ENCODE data around the gene ARHGAP31. TPM values are rescaled to one million over a fixed set of nuclear protein-coding genes. Genes with fewer than 3 reads are reported as not detected.
"Not testable (repeated sequence)": the region's sequence is repeated elsewhere in the genome, so short reads cannot be mapped to it uniquely, and the experiment has no call there.

Gene ARHGAP31
- total and polyA plus RNA-seq, 8 donors = 1.2 to 275 (median 4.3) TPM

DNA sequence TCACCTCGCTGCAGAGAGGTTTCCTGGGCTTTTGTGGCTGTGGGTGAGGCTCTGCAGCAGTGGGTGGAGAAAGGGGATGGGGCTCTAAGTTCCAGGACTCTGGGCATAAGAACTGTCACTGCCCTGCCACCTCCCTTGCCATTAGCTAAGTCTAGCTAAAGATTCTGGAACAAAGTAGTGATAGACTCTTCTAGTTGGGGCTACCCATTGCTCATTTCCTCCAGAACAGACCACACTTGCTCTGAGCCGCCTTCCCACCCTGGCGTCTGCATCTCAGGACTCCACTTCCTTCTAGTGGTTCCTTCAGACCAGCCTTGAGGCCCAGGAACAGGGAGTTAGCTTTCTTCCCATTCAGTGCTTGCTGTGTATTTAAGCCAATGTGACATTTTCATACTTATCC lies 7.5 kb downstream of the ARHGAP31 start:
- H3K27ac ChIP-seq = peak overlapping the region in 3 of 5 donors; percentile 36 to 52 (median 50)

DNA sequence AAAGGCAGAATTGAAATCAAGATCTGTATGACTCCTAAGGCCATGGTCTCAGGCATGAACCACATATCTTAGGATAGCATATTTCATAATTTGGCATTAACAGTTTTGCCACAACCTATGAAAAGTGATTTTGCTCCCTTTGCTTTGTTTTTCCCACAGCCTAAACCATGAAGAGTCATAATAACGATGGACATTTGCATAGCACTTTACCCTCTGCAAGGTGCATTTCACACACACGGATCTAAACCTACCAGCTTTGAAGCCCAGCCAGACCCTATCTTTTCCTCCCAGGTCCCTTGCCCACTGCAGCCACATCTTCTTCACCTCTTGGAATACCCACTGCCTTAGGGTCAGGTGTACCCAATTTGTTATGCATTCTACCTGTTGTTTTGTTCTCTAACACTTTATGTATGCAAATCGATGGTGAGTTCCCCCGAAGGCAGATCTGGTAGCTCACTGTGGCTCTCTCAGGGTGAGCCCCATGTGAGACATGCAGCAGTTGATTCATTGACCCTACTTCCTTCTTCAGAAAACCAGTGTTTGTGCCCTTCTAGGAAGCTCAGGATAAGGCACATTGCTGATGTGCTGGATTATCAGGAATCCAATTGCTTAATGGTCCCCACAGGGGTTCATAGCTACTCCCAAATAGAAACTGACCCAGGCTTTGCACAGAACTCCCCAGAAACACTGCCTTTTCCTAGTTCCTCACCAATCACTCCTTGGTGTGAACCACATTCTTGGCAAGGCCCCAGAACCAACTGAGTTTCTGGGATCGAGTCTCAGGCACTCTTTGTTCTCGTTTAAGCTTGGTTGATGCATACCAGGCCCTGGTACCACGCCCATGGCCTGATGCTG lies 8.7 kb downstream of the ARHGAP31 start:
- WGBS, 5 donors = 65 to 78% (median 69%) methylated on average over 6 to 7 of the region's 7 CpGs
- TF ChIP-seq EP300 (IDR thresholded peaks at IDR 0.05) = no peak
- TF ChIP-seq POLR2AphosphoS5 (IDR thresholded peaks at IDR 0.05) = no peak
- TF ChIP-seq POLR2A (IDR thresholded peaks at IDR 0.05) = no peak
- TF ChIP-seq, protein P1, sequence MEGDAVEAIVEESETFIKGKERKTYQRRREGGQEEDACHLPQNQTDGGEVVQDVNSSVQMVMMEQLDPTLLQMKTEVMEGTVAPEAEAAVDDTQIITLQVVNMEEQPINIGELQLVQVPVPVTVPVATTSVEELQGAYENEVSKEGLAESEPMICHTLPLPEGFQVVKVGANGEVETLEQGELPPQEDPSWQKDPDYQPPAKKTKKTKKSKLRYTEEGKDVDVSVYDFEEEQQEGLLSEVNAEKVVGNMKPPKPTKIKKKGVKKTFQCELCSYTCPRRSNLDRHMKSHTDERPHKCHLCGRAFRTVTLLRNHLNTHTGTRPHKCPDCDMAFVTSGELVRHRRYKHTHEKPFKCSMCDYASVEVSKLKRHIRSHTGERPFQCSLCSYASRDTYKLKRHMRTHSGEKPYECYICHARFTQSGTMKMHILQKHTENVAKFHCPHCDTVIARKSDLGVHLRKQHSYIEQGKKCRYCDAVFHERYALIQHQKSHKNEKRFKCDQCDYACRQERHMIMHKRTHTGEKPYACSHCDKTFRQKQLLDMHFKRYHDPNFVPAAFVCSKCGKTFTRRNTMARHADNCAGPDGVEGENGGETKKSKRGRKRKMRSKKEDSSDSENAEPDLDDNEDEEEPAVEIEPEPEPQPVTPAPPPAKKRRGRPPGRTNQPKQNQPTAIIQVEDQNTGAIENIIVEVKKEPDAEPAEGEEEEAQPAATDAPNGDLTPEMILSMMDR (IDR thresholded peaks at IDR 0.05) = no peak
- no peak for DNase-seq
- intact Hi-C loops (cut with DNase I; ENCODE audit: low total_unique reads) = no loop called here
- Histone ChIP-seq H3K27ac (no peak overlapping the region), H3K4me1 (peaks cover 0 to 27% (median 3%) of the 10 kb centered on the region in 4 donors), H3K9me3 (no peaks in the 10 kb centered on the region), H3K27me3 (no peaks in the 10 kb centered on the region), H3K36me3 (no peaks in the 10 kb centered on the region), H3K4me3 (no peak overlapping the region)

More for the DNA sequence above, 7.5 kb downstream of the ARHGAP31 start:
- Histone ChIP-seq H3K4me3 (no peak overlapping the region), H3K4me1 (peaks cover 0 to 38% (median 10%) of the 10 kb centered on the region in 4 donors), H3K9me3 (no peaks in the 10 kb centered on the region), H3K27me3 (no peaks in the 10 kb centered on the region), H3K36me3 (no peaks in the 10 kb centered on the region)
- DNase-seq = no peak
- intact Hi-C loops (cut with DNase I; ENCODE audit: low total_unique reads) = no loop called here
- WGBS, 5 donors = 66 to 82% (median 78%) methylated on average over 3 of the region's 3 CpGs
- TF ChIP-seq, protein P1 (IDR thresholded peaks at IDR 0.05) = no peak
- TF ChIP-seq EP300 (IDR thresholded peaks at IDR 0.05) (no peak), POLR2A (IDR thresholded peaks at IDR 0.05) (no peak), POLR2AphosphoS5 (IDR thresholded peaks at IDR 0.05) (no peak)

DNA sequence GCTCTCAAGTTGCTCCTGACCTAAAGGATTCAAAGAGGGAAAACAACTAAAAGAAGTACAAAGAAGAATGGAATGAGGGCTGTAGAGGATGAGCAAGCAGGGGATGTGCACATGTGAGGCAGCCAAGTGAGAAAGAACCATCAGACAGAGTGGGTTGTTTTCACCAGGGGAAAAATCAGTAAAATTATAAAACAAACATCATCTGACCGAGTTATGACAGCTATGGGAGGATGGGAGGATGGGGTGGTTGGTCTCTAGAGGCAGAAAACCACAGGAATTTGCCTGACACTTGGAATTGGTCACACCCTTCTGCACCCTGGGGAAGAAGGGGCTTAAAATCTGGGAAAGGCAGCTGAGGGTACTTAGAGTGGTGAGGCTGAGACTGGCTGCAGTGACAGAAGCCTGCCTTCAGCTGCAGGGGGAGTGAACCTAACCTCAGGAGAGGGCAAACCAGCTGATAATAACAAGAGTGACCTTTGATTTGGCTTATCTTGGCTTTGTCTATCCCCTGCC lies 10.1 kb downstream of the ARHGAP31 start:
- intact Hi-C loops (cut with DNase I; ENCODE audit: low total_unique reads) = no loop called here
- H3K4me3 ChIP-seq = no peak overlapping the region
- WGBS, 5 donors = 68 to 88% (median 74%) methylated on average over 1 of the region's 1 CpG
- peaks cover 0 to 20% (median 3%) of the 10 kb centered on the region in 4 donors for H3K4me1 ChIP-seq
- H3K27me3 ChIP-seq = no peaks in the 10 kb centered on the region
- H3K9me3 ChIP-seq = no peaks in the 10 kb centered on the region
- no peak for DNase-seq
- TF ChIP-seq POLR2AphosphoS5 (IDR thresholded peaks at IDR 0.05) (no peak), EP300 (IDR thresholded peaks at IDR 0.05) (no peak), POLR2A (IDR thresholded peaks at IDR 0.05) (no peak)
- TF ChIP-seq, protein P1 (IDR thresholded peaks at IDR 0.05) = no peak
- H3K27ac ChIP-seq = no peak overlapping the region
- no peaks in the 10 kb centered on the region for H3K36me3 ChIP-seq

DNA sequence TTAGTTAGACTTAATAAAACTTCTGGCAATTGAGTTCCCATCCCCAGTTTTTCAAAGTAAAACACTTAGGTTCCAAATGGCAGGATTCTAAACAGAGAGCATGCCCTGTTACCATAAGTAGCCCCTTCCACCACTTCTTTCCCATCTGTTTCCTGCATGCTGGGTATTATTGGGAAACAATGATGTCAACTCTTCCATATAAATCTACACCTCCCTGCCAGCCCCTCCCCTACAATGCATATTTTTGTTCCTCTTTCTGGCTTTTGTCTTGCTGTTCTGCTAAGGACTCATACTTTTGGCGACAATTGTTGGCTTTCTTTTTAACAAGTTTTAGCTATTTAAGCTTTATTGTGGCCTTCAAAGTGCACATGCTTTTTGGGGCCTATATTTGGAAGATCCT lies 11.1 kb downstream of the ARHGAP31 start:
- peak in 1 of 2 donors; percentile 53 for DNase-seq
- Histone ChIP-seq H3K4me3 (no peak overlapping the region), H3K9me3 (no peaks in the 10 kb centered on the region), H3K36me3 (no peaks in the 10 kb centered on the region), H3K27me3 (no peaks in the 10 kb centered on the region), H3K27ac (peak overlapping the region in 1 of 5 donors; percentile 27), H3K4me1 (peaks cover 0 to 27% (median 3%) of the 10 kb centered on the region in 4 donors)
- no peak for TF ChIP-seq POLR2A (IDR thresholded peaks at IDR 0.05)
- TF ChIP-seq POLR2AphosphoS5 (IDR thresholded peaks at IDR 0.05) = no peak
- TF ChIP-seq EP300 (IDR thresholded peaks at IDR 0.05) = no peak
- TF ChIP-seq, protein P1 (IDR thresholded peaks at IDR 0.05) = no peak
- intact Hi-C loops (cut with DNase I; ENCODE audit: low total_unique reads) = no loop called here
- 79 to 94% (median 80%) methylated on average over 1 of the region's 1 CpG for WGBS, 5 donors

DNA sequence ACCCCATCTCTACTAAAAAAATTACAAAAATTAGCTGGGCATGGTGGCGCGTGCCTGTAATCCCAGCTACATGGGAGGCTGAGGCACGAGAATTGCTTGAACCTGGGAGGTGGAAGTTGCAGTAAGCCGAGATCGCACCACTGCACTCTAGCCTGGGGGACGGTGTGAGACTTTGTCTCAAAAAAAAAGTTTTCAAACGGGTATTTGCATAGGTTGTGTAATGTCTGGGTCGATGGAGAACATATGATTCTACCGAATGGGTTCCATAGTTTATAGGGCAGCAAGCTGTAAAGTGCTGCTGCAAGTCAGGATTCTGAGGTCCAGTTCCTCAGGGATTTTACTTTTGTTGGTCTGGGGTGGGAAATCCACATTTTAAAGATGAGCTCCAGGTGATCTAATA lies 12.2 kb downstream of the ARHGAP31 start:
- H3K4me1 ChIP-seq = peaks cover 0 to 29% (median 3%) of the 10 kb centered on the region in 4 donors
- H3K9me3 ChIP-seq; intact Hi-C loops (cut with DNase I; ENCODE audit: low total_unique reads): not testable (repeated sequence)

More for the DNA sequence above, 12.2 kb downstream of the ARHGAP31 start:
- not testable (repeated sequence) for H3K27me3 ChIP-seq, DNase-seq, H3K36me3 ChIP-seq, H3K4me3 ChIP-seq, H3K27ac ChIP-seq
- 88 to 95% (median 93%) methylated on average over 9 of the region's 9 CpGs for WGBS, 5 donors

All from stomach (tissue), 9 donors.